NK-92 (cell line): ENCODE data around the gene MRPL36.

Experiments used
- DNase-seq: peaks from one replicate; lab custom pipeline; 2025; ENCODE audit not compliant: unreplicated experiment; lab: John Stamatoyannopoulos, UW

The MRPL36 gene

GRCh38 chr5:1751026-1751863, 48.4 kb downstream of the MRPL36 start:
- DNase-seq: no peak

- no peak for DNase-seq
Measured at GRCh38 chr5:1750469-1750868, 49.2 kb downstream of the MRPL36 start.

- DNase-seq: no peak
Measured at GRCh38 chr5:1749346-1750124, 50.1 kb downstream of the MRPL36 start.

GRCh38 chr5:1748845-1749244, 50.8 kb downstream of the MRPL36 start:
- no peak for DNase-seq
